Rectal smooth muscle tissue (tissue), 1 donor: ENCODE results near the gene PHACTR3.

Source experiments
- H3K27ac ChIP-seq: one replicate; pipeline ENCODE4 v1.7.0; 2013; ENCODE audit warnings: low read depth, low read length, inconsistent platforms
- H3K27me3 ChIP-seq: one replicate; pipeline ENCODE4 v1.7.0; 2013; ENCODE audit warnings: low read length; ENCODE audit not compliant: control insufficient read depth, insufficient read depth
- H3K36me3 ChIP-seq: one replicate; pipeline ENCODE4 v1.7.0; 2013; ENCODE audit warnings: low read length; ENCODE audit not compliant: control insufficient read depth, insufficient read depth
- H3K4me1 ChIP-seq: one replicate; pipeline ENCODE4 v1.7.0; 2013; ENCODE audit warnings: low read length; ENCODE audit not compliant: control insufficient read depth, insufficient read depth
- H3K4me3 ChIP-seq: one replicate; pipeline ENCODE4 v1.7.0; 2013; ENCODE audit warnings: low read length
- H3K9ac ChIP-seq: one replicate; pipeline ENCODE4 v1.7.0; 2013; ENCODE audit warnings: low read length

PHACTR3 gene

GRCh38 chr20:59743767-59744485 lies 139.6 kb downstream of the PHACTR3 start:
- Histone ChIP-seq H3K36me3 (no peaks in the 10 kb centered on the region), H3K27me3 (no peaks in the 10 kb centered on the region), H3K9ac (no peak overlapping the region), H3K4me3 (no peak overlapping the region), H3K4me1 (peaks cover 3% of the 10 kb centered on the region), H3K27ac (no peak overlapping the region)

GRCh38 chr20:59744756-59745155 lies 140.4 kb downstream of the PHACTR3 start:
- H3K4me1 ChIP-seq, result peaks cover 7% of the 10 kb centered on the region
- no peaks in the 10 kb centered on the region for H3K36me3 ChIP-seq
- no peaks in the 10 kb centered on the region for H3K27me3 ChIP-seq
- no peak overlapping the region for H3K9ac ChIP-seq
- H3K4me3 ChIP-seq, result no peak overlapping the region
- no peak overlapping the region for H3K27ac ChIP-seq

GRCh38 chr20:59745201-59745600 lies 140.9 kb downstream of the PHACTR3 start:
- H3K36me3 ChIP-seq, result no peaks in the 10 kb centered on the region
- H3K9ac ChIP-seq, result no peak overlapping the region
- H3K27ac ChIP-seq, result no peak overlapping the region
- no peak overlapping the region for H3K4me3 ChIP-seq
- H3K27me3 ChIP-seq, result no peaks in the 10 kb centered on the region
- H3K4me1 ChIP-seq, result peaks cover 9% of the 10 kb centered on the region

- Histone ChIP-seq H3K4me3 (no peak overlapping the region), H3K36me3 (no peaks in the 10 kb centered on the region), H3K4me1 (peaks cover 9% of the 10 kb centered on the region), H3K9ac (no peak overlapping the region), H3K27me3 (peaks cover 4% of the 10 kb centered on the region), H3K27ac (no peak overlapping the region)
Observed at GRCh38 chr20:59745716-59746115, 141.4 kb downstream of the PHACTR3 start.

- Histone ChIP-seq H3K9ac (no peak overlapping the region), H3K4me3 (no peak overlapping the region), H3K4me1 (peaks cover 9% of the 10 kb centered on the region), H3K36me3 (no peaks in the 10 kb centered on the region), H3K27ac (no peak overlapping the region), H3K27me3 (peaks cover 4% of the 10 kb centered on the region)
Observed at GRCh38 chr20:59746155-59746554, 141.8 kb downstream of the PHACTR3 start.

GRCh38 chr20:59747671-59748515 lies 143.6 kb downstream of the PHACTR3 start:
- H3K36me3 ChIP-seq, result no peaks in the 10 kb centered on the region
- peaks cover 4% of the 10 kb centered on the region for H3K27me3 ChIP-seq
- H3K4me3 ChIP-seq, result no peak overlapping the region
- H3K9ac ChIP-seq, result no peak overlapping the region
- peaks cover 14% of the 10 kb centered on the region for H3K4me1 ChIP-seq
- H3K27ac ChIP-seq, result no peak overlapping the region

GRCh38 chr20:59748619-59749191 lies 144.4 kb downstream of the PHACTR3 start:
- H3K27me3 ChIP-seq, result peaks cover 4% of the 10 kb centered on the region
- H3K4me3 ChIP-seq, result no peak overlapping the region
- H3K27ac ChIP-seq, result peak overlapping the region; percentile 11
- no peak overlapping the region for H3K9ac ChIP-seq
- peaks cover 14% of the 10 kb centered on the region for H3K4me1 ChIP-seq
- H3K36me3 ChIP-seq, result no peaks in the 10 kb centered on the region

GRCh38 chr20:59749301-59749700 lies 145.0 kb downstream of the PHACTR3 start:
- Histone ChIP-seq H3K27me3 (peaks cover 4% of the 10 kb centered on the region), H3K36me3 (no peaks in the 10 kb centered on the region), H3K9ac (no peak overlapping the region), H3K4me1 (peaks cover 14% of the 10 kb centered on the region), H3K4me3 (no peak overlapping the region), H3K27ac (peak overlapping the region; percentile 7)

- H3K4me3 ChIP-seq, result no peak overlapping the region
- no peak overlapping the region for H3K27ac ChIP-seq
- H3K36me3 ChIP-seq, result no peaks in the 10 kb centered on the region
- H3K27me3 ChIP-seq, result peaks cover 4% of the 10 kb centered on the region
- H3K4me1 ChIP-seq, result peaks cover 14% of the 10 kb centered on the region
- H3K9ac ChIP-seq, result no peak overlapping the region
Observed at GRCh38 chr20:59750209-59750840, 146.0 kb downstream of the PHACTR3 start.

- H3K4me3 ChIP-seq, result no peak overlapping the region
- H3K4me1 ChIP-seq, result peaks cover 14% of the 10 kb centered on the region
- H3K27me3 ChIP-seq, result peaks cover 4% of the 10 kb centered on the region
- H3K27ac ChIP-seq, result no peak overlapping the region
- H3K36me3 ChIP-seq, result no peaks in the 10 kb centered on the region
- no peak overlapping the region for H3K9ac ChIP-seq
Observed at GRCh38 chr20:59751075-59751711, 146.9 kb downstream of the PHACTR3 start.

- Histone ChIP-seq H3K27ac (no peak overlapping the region), H3K27me3 (peaks cover 4% of the 10 kb centered on the region), H3K4me3 (no peak overlapping the region)
Observed at GRCh38 chr20:59752101-59752586, 147.8 kb downstream of the PHACTR3 start.

More at GRCh38 chr20:59752101-59752586, 147.8 kb downstream of the PHACTR3 start:
- no peak overlapping the region for H3K9ac ChIP-seq
- H3K4me1 ChIP-seq, result peaks cover 14% of the 10 kb centered on the region
- H3K36me3 ChIP-seq, result no peaks in the 10 kb centered on the region
